HepG2 (cell line): ENCODE results near the gene GIPC3. TPM values are rescaled to one million over a fixed set of nuclear protein-coding genes. Genes with fewer than 3 reads are reported as not detected.

Source experiments
- ATAC-seq: fragments of 200-7000 bp; cut with Tn5 transposase; 3 replicates; pipeline ENCODE4 v1.9.1; 2020; ENCODE audit warnings: mild to moderate bottlenecking, moderate library complexity
- BruUV-seq: library from RNA; stranded (reverse); fragments of 400-500 nt; replicated peaks from 2 replicates; lab custom pipeline; 2021; lab: Mats Ljungman, UMichigan
- CTCF ChIA-PET: fragments of 300-600 bp; formaldehyde crosslinking; extraction: SDS; loops from one replicate; lab custom pipeline; 2021; ENCODE audit warnings: low total read pairs, inconsistent platforms, low intra/inter-chr PET ratio; lab: Yijun Ruan, JAX
- POLR2A ChIA-PET: fragments of 350-600 bp; sonication (Branson Sonifier 250); formaldehyde crosslinking; loops from one replicate; lab custom pipeline; 2020; ENCODE audit warnings: antibody characterized with exemption, inconsistent platforms; lab: Yijun Ruan, JAX
- DNase-seq: peaks from one replicate; pipeline ENCODE4 v3.0.0-alpha.2; 2015; ENCODE audit warnings: low spot score
- FAIRE-seq: peaks from 3 replicates; lab custom pipeline; 2011; peaks lifted over from hg19 to GRCh38; lab: Jason Lieb, UNC
- H2AFZ ChIP-seq: one replicate; pipeline ENCODE4 v1.6.1; 2011; ENCODE audit warnings: low read length, inconsistent platforms
- H3K27ac ChIP-seq: fragments of 300-600 bp; 3 replicates; pipeline ENCODE4 v1.8.0; 2011; ENCODE audit warnings: mixed run types, mild to moderate bottlenecking, mixed read lengths, low read length, inconsistent platforms; ENCODE audit not compliant: insufficient read depth; ENCODE audit errors: extremely low read length
- H3K27me3 ChIP-seq, 2 experiments: fragments of 200-600 bp in 1 of 2; 2 replicates in 1 of 2; 3 replicates in 1 of 2; pipeline versions ENCODE4 v1.6.0 to v1.8.0; 2011; ENCODE audit warnings: low read length in 2 of 2, mild to moderate bottlenecking in 2 of 2, moderate library complexity in 2 of 2, inconsistent platforms in 1 of 2; ENCODE audit not compliant: insufficient read depth in 2 of 2, control insufficient read depth in 1 of 2
- H3K36me3 ChIP-seq, 2 experiments: fragments of 200-600 bp in 1 of 2; replicated peaks in 1 of 2; 2 replicates in 1 of 2; 3 replicates in 1 of 2; pipeline versions ENCODE4 v1.5.1 to v1.8.0; 2011; ENCODE audit warnings: low read length in 2 of 2, inconsistent platforms in 1 of 2; ENCODE audit not compliant: insufficient read depth in 2 of 2, control insufficient read depth in 1 of 2
- H3K4me1 ChIP-seq: 2 replicates; pipeline ENCODE4 v1.5.1; 2012; ENCODE audit warnings: low read length, inconsistent platforms; ENCODE audit not compliant: insufficient read depth
- H3K4me2 ChIP-seq: 2 replicates; pipeline ENCODE4 v1.6.0; 2011; ENCODE audit warnings: low read depth, low read length, inconsistent platforms
- H3K4me3 ChIP-seq, 3 experiments: fragments of 200-600 bp in 1 of 3; sonication (generic), shearing (Covaris generic) in 1 of 3; replicated peaks in 1 of 3; 2 replicates each; pipeline ENCODE4 v1.5.1; 2011 to 2016; ENCODE audit warnings: low read length in 3 of 3, inconsistent platforms in 2 of 3, low read depth in 2 of 3, mild to moderate bottlenecking in 2 of 3, control low read depth in 1 of 3, mixed read lengths in 1 of 3; ENCODE audit not compliant: insufficient read depth in 1 of 3
- H3K79me2 ChIP-seq: one replicate; pipeline ENCODE4 v1.6.1; 2011; ENCODE audit warnings: low read length, inconsistent platforms; ENCODE audit not compliant: insufficient read depth
- H3K9ac ChIP-seq: 2 replicates; pipeline ENCODE4 v1.6.0; 2011; ENCODE audit warnings: mild to moderate bottlenecking, low read depth, low read length, inconsistent platforms; ENCODE audit not compliant: insufficient read depth
- H3K9me3 ChIP-seq: 2 replicates; pipeline ENCODE4 v1.5.1; 2012; ENCODE audit warnings: mild to moderate bottlenecking, low read length
- H4K20me1 ChIP-seq: 2 replicates; pipeline ENCODE4 v1.6.0; 2011; ENCODE audit warnings: inconsistent platforms, mild to moderate bottlenecking, low read length, moderate library complexity; ENCODE audit not compliant: insufficient read depth
- CCAR2 ChIP-seq: fragments of 200-400 bp; formaldehyde crosslinking; optimal IDR thresholded peaks from 2 replicates; pipeline ENCODE3; 2018; ENCODE audit warnings: low read depth, mild to moderate bottlenecking, low read length, moderate library complexity
- CEBPB ChIP-seq: IDR thresholded peaks from 2 replicates; pipeline ENCODE4 v1.6.1; 2011; ENCODE audit warnings: low read depth, low read length, improper control_type of control experiment, borderline replicate concordance
- FOXO1 ChIP-seq: sonication (generic); formaldehyde crosslinking; IDR thresholded peaks from 2 replicates; pipeline ENCODE4 v1.4.0; 2020; ENCODE audit warnings: missing genetic modification reagents
- ZNF430 ChIP-seq: sonication (generic); formaldehyde crosslinking; IDR thresholded peaks from 2 replicates; pipeline ENCODE4 v1.9.0; 2021; ENCODE audit warnings: mild to moderate bottlenecking, missing genetic modification reagents
- ZNF629 ChIP-seq: sonication (generic); formaldehyde crosslinking; conservative IDR thresholded peaks from 2 replicates; pipeline ENCODE4 v1.5.0; 2020; ENCODE audit warnings: missing genetic modification reagents
- WGBS: methylation state at CpG from one replicate; pipeline ENCODE4 v1.1.6; 2017; ENCODE audit warnings: low lambda C conversion rate; 5-methylcytosine and 5-hydroxymethylcytosine counted together
- in situ Hi-C: cut with HindIII; loops from 2 replicates; pipeline ENCODE4 v1.10.0; 2017; ENCODE audit warnings: low pct_unique_long_range_greater_than_20kb; ENCODE audit not compliant: extremely low pct_ligation_motif_present
- intact Hi-C: fragments of 100-400 bp; cut with micrococcal nuclease; formaldehyde crosslinking; loops from one replicate; pipeline ENCODE4 v1.10.0; 2022; ENCODE audit not compliant: unreplicated experiment
- polyA plus RNA-seq, 8 experiments: library from polyadenylated mRNA; depleted of rRNA in 3 of 8; stranded (reverse) in 7 of 8; unstranded in 1 of 8; fragments of >200 nt; fragmentation: Illumina TruSeq in 4 of 8; extraction: Trizol in 4 of 8; gene quantifications; 2 replicates each; pipeline versions ENCODE4 v1.2.1 to v1.2.3, GENCODE V29; 2011 to 2016; ENCODE audit warnings: low read depth in 4 of 8, missing spikeins in 1 of 8, mixed read lengths in 1 of 8; ENCODE audit not compliant: insufficient read depth in 1 of 8
- total RNA-seq, 5 experiments: library from RNA; depleted of rRNA; stranded (reverse); fragments of >200 nt; fragmentation: Illumina TruSeq; extraction: Trizol; gene quantifications; 2 replicates each; pipeline ENCODE4 v1.2.3, GENCODE V29; 2016; ENCODE audit warnings: low read depth in 1 of 5

The GIPC3 gene
- total and polyA plus RNA-seq, 2 of the 13 experiments (the other 11 are each of a cell fraction or from before 2014, with no cell fraction given), result 0.05 TPM; not detected in 1

DNA sequence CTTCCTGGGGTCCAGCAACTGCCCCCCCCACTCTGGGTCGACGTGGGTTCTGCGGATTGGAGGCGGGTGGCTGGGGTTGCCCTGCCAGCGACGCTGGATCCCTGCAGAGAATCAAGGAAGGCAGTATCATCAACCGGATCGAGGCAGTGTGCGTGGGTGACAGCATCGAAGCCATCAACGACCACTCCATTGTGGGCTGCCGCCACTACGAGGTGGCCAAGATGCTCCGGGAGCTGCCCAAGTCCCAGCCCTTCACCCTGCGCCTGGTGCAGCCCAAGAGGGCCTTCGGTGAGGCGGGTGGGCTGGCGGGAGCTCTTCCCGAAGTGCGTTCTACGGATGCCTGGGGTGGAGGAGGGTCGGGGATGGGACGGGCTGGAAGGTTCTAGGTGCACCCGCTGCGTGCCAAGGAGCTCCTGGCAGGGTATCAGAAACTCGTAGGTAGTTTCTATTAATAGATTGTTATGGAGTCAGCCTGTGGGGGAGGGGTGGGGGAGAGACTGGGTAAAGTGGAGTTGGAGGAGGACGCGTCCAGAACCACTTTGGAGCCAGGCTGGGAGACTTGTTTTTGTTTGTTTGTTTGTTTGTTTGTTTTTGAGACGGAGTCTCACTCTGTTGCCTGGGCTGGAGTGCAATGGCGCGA is 1.5 kb downstream of the GIPC3 start:
- no TSS peak for BruUV-seq
- Histone ChIP-seq H3K9me3 (no peaks in the 10 kb centered on the region), H4K20me1 (no peaks in the 10 kb centered on the region), H3K4me3 (no peak overlapping the region), H3K27ac (no peak overlapping the region), H3K9ac (no peak overlapping the region), H3K27me3 (peaks cover 3 to 23% of the 10 kb centered on the region in 2 experiments; a peak in 4 of 5 replicates), H3K4me2 (no peak overlapping the region), H3K4me1 (no peaks in the 10 kb centered on the region), H2AFZ (no peak overlapping the region), H3K36me3 (no peaks in the 10 kb centered on the region), H3K79me2 (no peaks in the 10 kb centered on the region)
- POLR2A ChIA-PET, result no interaction called here
- FAIRE-seq (no peak), DNase-seq (no peak), ATAC-seq (no peak)
- in situ Hi-C loops (no loop called here), intact Hi-C loops (no loop called here)
- no peak for TF ChIP-seq FOXO1
- 34% methylated on average over 16 of the region's 31 CpGs for WGBS
- CTCF ChIA-PET, result interaction anchor here (1.4 kb wide), 1 partner anchor 42 kb away, joined by 5 read pairs; no protein-coding TSS in a partner anchor

DNA sequence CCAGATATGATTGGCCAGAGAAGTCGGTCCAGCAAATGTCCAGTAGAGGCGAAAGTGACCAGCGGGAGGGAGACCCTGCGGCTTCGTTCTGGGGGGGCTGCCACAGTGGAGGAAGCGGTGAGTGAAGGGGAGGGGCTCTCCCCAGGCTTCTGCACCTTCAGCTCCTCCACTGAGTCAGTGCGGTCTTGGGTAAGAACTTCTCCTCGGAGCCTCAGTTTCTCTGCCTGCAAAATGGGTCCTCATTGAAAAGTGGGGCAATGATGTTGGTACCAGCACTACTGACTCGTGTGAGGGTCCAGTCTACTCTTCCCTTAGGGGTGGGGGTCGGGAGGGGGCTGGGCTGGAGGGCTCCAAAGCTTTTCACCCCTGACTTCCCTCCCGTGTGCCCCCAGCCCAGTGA is 4.2 kb downstream of the GIPC3 start:
- H2AFZ ChIP-seq, result no peak overlapping the region
- no peaks in the 10 kb centered on the region for H3K36me3 ChIP-seq
- no peaks in the 10 kb centered on the region for H4K20me1 ChIP-seq
- H3K4me3 ChIP-seq, result no peak overlapping the region
- no peak for FAIRE-seq
- H3K9me3 ChIP-seq, result no peaks in the 10 kb centered on the region
- WGBS, result no CpG with 5 or more reads among the region's 11 CpGs
- no peaks in the 10 kb centered on the region for H3K79me2 ChIP-seq
- POLR2A ChIA-PET, result no interaction called here
- in situ Hi-C loops, result no loop called here
- no peak for DNase-seq
- no peak overlapping the region for H3K27ac ChIP-seq
- H3K4me2 ChIP-seq, result no peak overlapping the region
- peaks cover 5 to 30% of the 10 kb centered on the region in 2 experiments; a peak in 4 of 5 replicates for H3K27me3 ChIP-seq
- no TSS peak for BruUV-seq
- no peaks in the 10 kb centered on the region for H3K4me1 ChIP-seq
- CTCF ChIA-PET, result no interaction called here
- ATAC-seq, result no peak
- H3K9ac ChIP-seq, result no peak overlapping the region
- TF ChIP-seq ZNF430 (CRISPR knock-in tag) (no peak), ZNF629 (CRISPR knock-in tag) (peak; percentile 34; the same call in 1 of the 2 replicates), CEBPB (no peak), CCAR2 (no peak)
- TF ChIP-seq, all 625 proteins: peak for 1
- intact Hi-C loops, result no loop called here
